IPS DF 4.7 (cell line): Measurements from ENCODE around the gene MGMT.

Source experiments
- DNase-seq: peaks from one replicate; pipeline ENCODE4 v3.0.0-alpha.2; 2013; ENCODE audit warnings: low spot score; ENCODE audit errors: extremely low read depth

Gene MGMT

GRCh38 chr10:129621693-129622092 is 154.7 kb downstream of the MGMT start:
- no peak for DNase-seq

DNA sequence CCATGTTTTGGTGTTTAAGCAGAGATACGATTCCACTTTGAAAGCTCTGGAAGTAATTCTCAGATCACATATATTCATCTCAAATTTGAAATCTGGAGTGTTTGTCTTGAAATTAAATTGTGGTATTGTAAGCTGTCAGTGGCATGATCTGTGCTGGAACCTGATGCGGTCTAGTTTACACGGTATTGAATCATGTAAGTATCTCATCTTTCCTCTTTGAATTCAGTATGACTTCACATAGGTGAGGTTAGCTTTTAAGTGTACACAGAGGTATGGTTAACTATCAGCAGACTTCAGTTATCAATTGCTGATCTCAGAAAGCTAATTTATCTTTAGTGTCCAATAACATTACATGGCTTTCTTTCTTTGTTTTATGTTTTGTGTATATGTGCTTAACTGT is 155.2 kb downstream of the MGMT start:
- DNase-seq, result no peak

DNA sequence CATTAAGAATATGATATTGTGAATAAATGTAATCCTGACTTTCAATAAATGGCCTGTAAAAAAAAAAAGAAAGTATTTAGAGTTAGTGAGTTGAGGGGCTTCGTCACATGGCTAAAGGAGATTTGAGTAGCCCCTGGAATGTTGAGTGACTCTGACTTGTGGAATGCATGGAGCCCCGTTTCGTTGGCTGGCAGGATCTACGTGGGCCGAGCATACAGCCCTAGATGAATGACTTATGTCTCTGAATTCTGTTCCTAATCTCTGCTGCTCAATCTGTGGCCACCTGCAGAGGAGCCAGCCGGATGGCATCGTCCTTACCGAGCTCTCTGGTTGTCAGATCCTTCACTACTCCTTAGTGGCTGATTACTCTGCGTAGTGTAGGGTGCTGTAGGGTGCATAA is 155.7 kb downstream of the MGMT start:
- DNase-seq, result no peak

GRCh38 chr10:129624526-129624925 is 157.5 kb downstream of the MGMT start:
- DNase-seq, result no peak

- DNase-seq, result no peak
Observed at GRCh38 chr10:129626309-129626708, 159.3 kb downstream of the MGMT start.

DNA sequence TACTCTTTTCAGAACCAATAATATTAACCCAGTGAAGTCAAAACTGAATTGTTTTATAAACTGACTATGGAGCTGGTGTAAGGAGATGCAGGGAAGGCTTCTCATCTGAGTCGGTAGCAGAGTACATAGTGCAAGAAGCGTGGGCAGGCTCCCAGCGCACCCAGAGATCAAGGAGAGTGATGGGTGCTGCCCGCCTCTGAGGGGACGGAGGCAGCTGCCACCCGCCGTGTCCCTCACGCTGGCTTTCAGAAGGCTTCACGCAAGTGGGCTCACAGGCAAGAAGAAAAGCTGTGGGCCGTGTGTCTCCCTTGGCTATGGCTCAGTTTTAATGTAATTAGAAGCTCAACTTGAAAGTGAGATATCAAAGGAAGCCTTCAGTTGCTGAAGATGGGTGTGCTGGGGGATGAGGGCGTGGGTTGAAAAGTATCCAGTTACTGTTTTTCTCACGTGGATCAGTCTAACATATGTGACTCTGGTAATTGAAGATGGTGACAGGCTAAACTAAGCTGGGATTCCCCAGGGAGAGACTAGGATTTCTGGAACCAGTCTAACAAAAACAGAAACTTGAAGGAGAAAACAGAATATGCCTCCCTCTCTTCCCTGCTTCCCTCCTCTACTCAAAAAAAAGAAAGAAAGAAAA is 159.9 kb downstream of the MGMT start:
- no peak for DNase-seq

DNA sequence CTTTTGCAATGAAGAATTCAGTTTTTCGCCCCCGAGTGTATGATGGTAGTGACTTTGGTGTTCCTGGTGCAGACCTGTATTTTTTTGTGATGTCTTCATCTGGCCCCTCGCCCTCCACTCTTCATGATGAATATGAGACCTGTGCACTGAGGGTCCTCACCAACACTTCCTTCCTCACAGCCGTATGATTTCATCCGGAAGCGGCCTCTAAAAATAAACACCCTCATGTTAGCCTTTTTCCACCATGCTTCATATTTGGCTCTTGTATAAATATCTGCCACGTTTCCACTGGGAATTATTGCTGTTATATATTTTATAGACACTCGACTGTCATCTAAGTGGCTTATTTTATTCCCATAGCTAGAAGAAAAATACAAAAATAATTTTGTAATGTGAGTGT is 160.4 kb downstream of the MGMT start:
- no peak for DNase-seq

DNA sequence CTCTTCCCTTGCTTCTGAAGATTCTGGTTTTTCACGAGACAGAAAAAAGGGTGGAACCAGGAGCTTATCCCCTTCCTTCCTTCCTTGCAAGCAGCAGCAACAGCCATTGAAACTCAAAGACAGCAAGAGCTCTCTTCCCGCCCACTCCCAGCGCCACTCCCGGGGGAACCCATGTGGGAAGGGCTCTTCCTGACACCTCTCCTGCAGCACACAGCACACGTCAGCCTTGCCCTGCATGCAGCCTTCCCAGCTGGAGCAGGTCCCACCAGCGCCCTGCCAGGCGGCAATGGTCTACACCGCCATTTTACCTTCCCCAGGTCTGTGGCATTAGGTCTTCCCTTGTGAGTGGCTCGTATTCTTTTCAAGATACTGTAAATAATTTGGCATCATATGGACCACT is 161.8 kb downstream of the MGMT start:
- no peak for DNase-seq

GRCh38 chr10:129629911-129630310 is 162.9 kb downstream of the MGMT start:
- no peak for DNase-seq

DNA sequence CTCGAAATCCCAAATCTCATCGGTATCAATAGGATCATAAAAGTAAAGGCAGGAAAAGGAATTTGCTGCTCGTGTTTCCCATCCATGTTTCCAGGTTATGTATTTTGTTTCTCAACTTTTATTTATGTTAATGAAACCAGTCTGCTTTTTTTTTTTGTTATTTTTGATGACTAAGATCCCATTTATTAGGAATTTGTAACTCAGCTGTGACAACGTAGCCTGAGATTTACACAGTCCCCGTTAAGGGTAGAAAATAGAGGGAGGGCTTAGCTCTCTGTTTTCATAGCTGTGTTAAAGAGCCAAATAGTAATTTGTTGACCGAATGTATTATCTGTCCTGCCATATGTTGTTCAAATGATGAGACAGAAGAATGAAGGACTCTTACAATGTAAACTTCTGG is 164.0 kb downstream of the MGMT start:
- no peak for DNase-seq

- no peak for DNase-seq
Observed at GRCh38 chr10:129631870-129632623, 165.0 kb downstream of the MGMT start.

DNA sequence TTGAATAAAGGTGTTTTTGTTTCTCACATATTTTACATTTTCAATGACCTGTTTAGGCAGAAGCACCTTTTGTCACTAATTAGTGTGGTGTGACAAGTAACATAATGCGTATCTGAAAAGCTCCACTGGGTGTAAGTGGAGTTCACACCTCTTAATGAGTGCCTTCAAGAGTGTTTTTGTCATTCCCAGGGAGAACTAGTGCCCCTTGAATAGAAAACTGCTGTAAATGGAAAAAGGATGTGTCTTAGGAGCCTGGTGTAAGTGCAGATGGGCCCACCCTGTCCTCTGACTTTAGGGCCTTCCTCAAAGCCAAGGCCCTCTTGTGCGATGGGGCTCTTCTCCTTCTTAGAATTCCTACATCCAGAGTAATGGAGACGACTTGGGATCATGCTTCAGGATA is 170.0 kb downstream of the MGMT start:
- no peak for DNase-seq

DNA sequence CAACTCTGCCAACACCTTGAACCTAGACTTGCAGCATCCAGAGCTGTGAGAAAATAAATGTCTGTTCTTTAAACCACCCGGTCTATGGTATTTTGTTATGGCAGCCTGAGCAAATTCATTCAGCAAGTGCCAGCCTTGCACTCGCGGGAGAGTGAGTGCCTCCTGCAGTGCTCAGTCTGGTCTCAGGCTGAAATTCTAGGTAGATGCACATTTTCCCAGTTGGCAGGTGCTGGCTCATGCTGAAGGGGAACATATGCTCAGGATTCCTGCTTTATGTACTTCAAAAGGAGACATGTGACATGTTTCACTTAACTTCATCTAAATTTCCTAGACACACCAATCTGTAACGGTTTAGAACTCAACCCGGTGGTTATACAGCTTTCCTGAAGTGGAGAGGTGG is 170.8 kb downstream of the MGMT start:
- no peak for DNase-seq

- no peak for DNase-seq
Observed at GRCh38 chr10:129641351-129641750, 174.3 kb downstream of the MGMT start.

DNA sequence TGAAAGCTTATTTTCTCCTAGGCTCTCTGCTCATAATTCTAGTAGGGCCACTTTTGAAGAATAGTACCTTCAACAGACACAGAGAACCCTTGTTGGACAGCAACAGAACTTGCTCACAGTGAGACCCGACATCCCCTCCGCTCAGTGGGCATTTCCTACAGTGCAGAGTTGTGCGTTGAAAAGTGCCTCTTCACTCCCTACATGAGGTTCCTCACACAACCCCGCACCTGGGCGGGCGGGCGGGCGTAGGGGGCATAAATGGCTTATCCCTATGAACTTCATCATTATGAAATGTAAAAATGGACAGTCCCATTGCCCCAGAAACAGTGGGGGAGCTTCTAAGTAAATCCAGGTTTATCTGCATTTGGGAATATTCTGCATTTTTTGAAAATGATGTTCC is 174.9 kb downstream of the MGMT start:
- DNase-seq, result no peak

GRCh38 chr10:129642427-129642826 is 175.4 kb downstream of the MGMT start:
- no peak for DNase-seq

- no peak for DNase-seq
Observed at GRCh38 chr10:129643266-129643665, 176.2 kb downstream of the MGMT start.

GRCh38 chr10:129645487-129645886 is 178.4 kb downstream of the MGMT start:
- DNase-seq, result no peak

DNA sequence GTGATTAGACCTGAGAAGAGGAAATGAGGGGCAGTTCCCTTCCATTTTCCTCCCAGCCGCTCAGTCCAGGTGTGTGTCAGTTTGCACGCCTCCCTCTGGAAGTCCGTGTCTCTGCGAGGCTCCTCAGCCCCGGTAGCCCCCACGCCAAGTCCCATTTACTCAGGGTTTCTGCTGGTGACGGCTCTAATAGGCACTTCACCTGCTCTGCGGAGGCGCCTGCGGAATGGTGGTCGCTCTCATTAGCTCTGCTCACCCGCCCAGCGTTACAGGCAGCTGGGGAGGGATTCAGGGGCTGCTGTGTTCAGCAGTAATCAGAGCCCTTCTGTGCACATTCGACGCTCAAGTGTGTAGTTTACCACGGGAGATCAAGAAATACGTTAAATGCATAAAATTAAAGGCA is 179.9 kb downstream of the MGMT start:
- no peak for DNase-seq

- DNase-seq, result no peak
Observed at GRCh38 chr10:129647590-129647989, 180.5 kb downstream of the MGMT start.

DNA sequence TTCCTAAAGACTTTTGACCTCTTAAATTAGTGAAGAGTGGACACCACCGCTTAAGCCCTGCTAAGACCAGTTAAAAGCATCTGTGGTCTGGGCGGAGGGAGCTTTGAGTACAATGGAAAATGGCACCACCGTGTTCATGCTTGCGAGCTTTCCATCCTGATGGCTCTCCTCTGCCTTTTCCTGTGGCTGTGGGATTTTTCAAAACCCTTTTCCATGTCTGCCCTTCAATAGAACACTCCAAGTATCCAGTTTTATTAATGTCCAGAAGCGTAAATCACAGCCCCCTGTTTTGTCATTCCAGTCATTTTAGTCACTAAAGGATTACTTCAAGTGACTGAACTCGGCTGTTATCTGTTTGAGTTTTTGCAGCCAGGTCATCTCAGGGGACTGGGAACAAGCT is 181.8 kb downstream of the MGMT start:
- DNase-seq, result no peak

GRCh38 chr10:129652021-129652420 is 185.0 kb downstream of the MGMT start:
- no peak for DNase-seq

DNA sequence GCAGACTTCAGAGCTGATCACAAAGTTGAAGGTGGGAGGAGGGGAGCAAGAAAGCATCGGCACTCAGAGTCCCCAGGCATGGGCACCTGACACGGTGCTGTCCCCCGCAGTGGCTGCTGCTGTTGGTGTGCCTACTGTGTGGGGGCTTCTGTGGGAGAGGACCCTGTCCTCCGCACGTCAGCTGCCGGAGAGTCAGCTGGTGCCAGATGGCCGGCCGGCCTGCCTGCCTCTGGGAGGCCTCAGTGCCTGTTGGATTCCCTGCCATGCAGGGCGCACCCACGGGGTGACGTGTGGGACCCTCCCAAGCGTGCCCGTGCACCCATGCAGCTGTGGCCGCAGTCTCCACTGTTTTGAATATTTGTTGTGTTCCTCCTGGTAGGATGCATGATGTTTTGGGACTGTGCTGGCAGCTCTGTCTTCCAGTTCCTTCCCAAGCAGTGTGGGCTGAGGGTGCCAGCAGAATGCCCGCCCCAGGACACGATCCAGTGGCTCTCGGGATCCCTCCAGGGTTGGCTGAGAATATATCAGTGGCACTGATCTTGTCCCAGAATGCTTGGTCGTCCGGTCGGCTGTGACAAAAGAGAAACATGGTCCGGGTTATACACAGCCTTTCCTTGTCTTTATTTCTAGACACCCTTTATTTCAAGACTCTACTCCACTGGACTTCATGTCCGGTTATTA is 185.6 kb downstream of the MGMT start:
- DNase-seq, result no peak
